ENCODE results near the gene DCDC2. TPM values are rescaled to one million over a fixed set of nuclear protein-coding genes. Genes with fewer than 3 reads are reported as not detected.
"Not testable (repeated sequence)": the region's sequence is repeated elsewhere in the genome, so short reads cannot be mapped to it uniquely, and the experiment has no call there.

Gene DCDC2
- total RNA-seq, 1 donor from 2014 or later, result 4.5 TPM

DNA sequence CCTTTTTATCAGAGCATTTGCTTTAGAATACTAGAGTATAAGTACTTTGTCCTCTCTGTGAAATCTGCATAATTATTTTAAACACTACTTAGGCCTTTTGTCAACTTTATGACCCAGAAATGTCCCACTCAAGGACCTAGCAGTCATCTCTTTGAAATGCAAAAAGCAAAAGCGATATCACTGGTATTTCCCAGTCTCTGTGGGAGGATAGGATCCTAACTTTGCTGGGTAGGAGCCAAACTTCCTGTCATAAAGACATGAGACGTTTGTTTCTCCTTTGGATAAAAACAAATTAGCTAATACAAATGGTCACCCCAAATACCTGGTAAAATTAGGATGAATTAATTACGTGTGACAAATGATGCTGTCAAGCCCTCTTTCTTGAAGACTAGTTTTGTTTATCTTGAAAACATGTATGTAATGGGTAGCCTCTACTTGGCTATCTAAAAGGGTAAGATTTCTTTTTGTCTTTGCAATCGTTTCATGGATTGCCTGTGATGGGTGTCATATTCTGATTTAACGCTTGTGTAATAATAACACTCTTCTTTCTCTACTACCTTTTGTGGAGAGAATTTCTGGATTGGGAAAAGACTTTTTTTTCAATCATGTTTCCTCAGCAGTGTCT is 36.2 kb downstream of the DCDC2 start:
- Mint-ChIP-seq H3K27ac (ENCODE audit: unreplicated experiment) (peak overlapping the region; percentile 71), H3K4me3 (ENCODE audit: unreplicated experiment) (no peak overlapping the region), H3K4me1 (ENCODE audit: low read depth, unreplicated experiment) (peaks cover 39% of the 10 kb centered on the region), H3K27me3 (ENCODE audit: low read depth, unreplicated experiment) (no peaks in the 10 kb centered on the region), H3K36me3 (ENCODE audit: low read depth, unreplicated experiment) (no peaks in the 10 kb centered on the region), H3K9me3 (ENCODE audit: unreplicated experiment) (peaks cover 3% of the 10 kb centered on the region)
- Histone ChIP-seq H4K20me1 (ENCODE audit: insufficient read depth, low read length) (no peaks in the 10 kb centered on the region), H3K36me3 (ENCODE audit: insufficient read depth, low read length) (no peaks in the 10 kb centered on the region), H3K27ac (ENCODE audit: low read depth, low read length) (no peak overlapping the region), H3K4me1 (ENCODE audit: insufficient read depth, low read length) (peaks cover 24% of the 10 kb centered on the region), H3K4me3 (ENCODE audit: insufficient read depth, low read depth, low read length) (no peak overlapping the region), H3K79me2 (ENCODE audit: insufficient read depth, low read length) (no peaks in the 10 kb centered on the region), H3K9me3 (ENCODE audit: insufficient read depth, low read depth, low read length) (no peaks in the 10 kb centered on the region), H2AFZ (ENCODE audit: low read depth, low read length) (no peak overlapping the region), H3K9ac (ENCODE audit: low read length) (no peak overlapping the region), H3K4me2 (ENCODE audit: low read length) (peak overlapping the region; percentile 4), H3K27me3 (ENCODE audit: insufficient read depth, low read length) (no peaks in the 10 kb centered on the region)
- FAIRE-seq, result no peak
- TF ChIP-seq, protein P1, sequence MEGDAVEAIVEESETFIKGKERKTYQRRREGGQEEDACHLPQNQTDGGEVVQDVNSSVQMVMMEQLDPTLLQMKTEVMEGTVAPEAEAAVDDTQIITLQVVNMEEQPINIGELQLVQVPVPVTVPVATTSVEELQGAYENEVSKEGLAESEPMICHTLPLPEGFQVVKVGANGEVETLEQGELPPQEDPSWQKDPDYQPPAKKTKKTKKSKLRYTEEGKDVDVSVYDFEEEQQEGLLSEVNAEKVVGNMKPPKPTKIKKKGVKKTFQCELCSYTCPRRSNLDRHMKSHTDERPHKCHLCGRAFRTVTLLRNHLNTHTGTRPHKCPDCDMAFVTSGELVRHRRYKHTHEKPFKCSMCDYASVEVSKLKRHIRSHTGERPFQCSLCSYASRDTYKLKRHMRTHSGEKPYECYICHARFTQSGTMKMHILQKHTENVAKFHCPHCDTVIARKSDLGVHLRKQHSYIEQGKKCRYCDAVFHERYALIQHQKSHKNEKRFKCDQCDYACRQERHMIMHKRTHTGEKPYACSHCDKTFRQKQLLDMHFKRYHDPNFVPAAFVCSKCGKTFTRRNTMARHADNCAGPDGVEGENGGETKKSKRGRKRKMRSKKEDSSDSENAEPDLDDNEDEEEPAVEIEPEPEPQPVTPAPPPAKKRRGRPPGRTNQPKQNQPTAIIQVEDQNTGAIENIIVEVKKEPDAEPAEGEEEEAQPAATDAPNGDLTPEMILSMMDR (IDR thresholded peaks at IDR 0.05; ENCODE audit: insufficient read depth, low read depth, low read length), result no peak
- TF ChIP-seq EZH2 (IDR thresholded peaks at IDR 0.05; ENCODE audit: insufficient read depth, low read length), result no peak
- DNase-seq (ENCODE audit: low read depth), result peak; percentile 63

DNA sequence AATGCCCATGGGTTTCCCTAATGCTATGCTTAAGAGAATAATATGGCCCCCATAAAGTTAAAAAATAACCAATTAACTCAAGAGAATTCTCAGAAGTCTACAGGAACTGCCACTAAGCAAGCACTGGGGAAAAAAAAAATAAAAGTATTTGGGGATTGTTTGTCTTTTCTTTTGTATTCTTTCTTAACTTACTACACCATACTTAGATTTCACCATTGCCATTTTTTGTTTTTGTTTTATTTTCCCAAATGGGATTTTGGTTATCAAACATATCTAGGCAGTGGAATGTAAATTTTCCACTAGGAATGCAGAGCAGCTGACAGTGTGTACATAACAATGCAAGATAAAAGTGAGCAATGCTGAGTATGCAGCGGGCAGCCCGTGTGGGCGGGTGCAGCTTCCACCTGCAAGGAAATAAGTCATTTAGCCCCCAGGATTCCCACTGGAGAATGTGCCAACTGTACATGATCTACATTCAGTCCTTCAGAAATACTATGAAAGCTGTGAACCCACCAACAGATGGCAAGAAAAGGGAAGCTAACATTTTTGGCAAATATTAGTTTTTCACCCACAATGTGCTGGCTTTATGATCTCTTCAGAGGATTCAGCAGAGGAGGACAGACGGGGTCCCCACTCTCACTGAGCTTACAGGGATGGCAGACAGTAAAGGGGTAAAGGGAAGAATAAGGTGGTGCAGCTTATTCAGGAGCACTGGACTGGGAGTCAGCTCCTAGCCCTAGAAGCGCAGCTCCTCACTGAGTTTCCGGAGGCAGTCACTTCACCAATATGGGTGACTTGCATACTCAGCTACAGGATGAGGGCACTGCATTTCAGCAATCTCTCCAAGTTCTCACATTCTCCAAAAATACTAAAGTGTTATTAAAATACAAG is 44.4 kb downstream of the DCDC2 start:
- H3K9me3 ChIP-seq (ENCODE audit: insufficient read depth, low read depth, low read length), result no peaks in the 10 kb centered on the region
- H3K36me3 ChIP-seq (ENCODE audit: insufficient read depth, low read length), result no peaks in the 10 kb centered on the region
- no peaks in the 10 kb centered on the region for H3K27me3 ChIP-seq (ENCODE audit: insufficient read depth, low read length)
- DNase-seq (ENCODE audit: low read depth), result peak; percentile 98
- H3K79me2 ChIP-seq (ENCODE audit: insufficient read depth, low read length), result no peaks in the 10 kb centered on the region
- peak overlapping the region; percentile 37 for H3K4me2 ChIP-seq (ENCODE audit: low read length)
- peak overlapping the region; percentile 16 for H3K9ac ChIP-seq (ENCODE audit: low read length)
- TF ChIP-seq EZH2 (IDR thresholded peaks at IDR 0.05; ENCODE audit: insufficient read depth, low read length), result no peak
- TF ChIP-seq, protein P1 (IDR thresholded peaks at IDR 0.05; ENCODE audit: insufficient read depth, low read depth, low read length), result no peak
- Mint-ChIP-seq H3K27ac (ENCODE audit: unreplicated experiment) (peak overlapping the region; percentile 99), H3K27me3 (ENCODE audit: low read depth, unreplicated experiment) (no peaks in the 10 kb centered on the region), H3K36me3 (ENCODE audit: low read depth, unreplicated experiment) (no peaks in the 10 kb centered on the region), H3K9me3 (ENCODE audit: unreplicated experiment) (peaks cover under 1% of the 10 kb centered on the region), H3K4me3 (ENCODE audit: unreplicated experiment) (peak overlapping the region; percentile 47), H3K4me1 (ENCODE audit: low read depth, unreplicated experiment) (peaks cover 30% of the 10 kb centered on the region)
- no peak overlapping the region for H2AFZ ChIP-seq (ENCODE audit: low read depth, low read length)
- H3K27ac ChIP-seq (ENCODE audit: low read depth, low read length), result peak overlapping the region; percentile 49
- no peak for FAIRE-seq
- no peak overlapping the region for H3K4me3 ChIP-seq (ENCODE audit: insufficient read depth, low read depth, low read length)
- H4K20me1 ChIP-seq (ENCODE audit: insufficient read depth, low read length), result no peaks in the 10 kb centered on the region
- peaks cover 11% of the 10 kb centered on the region for H3K4me1 ChIP-seq (ENCODE audit: insufficient read depth, low read length)

DNA sequence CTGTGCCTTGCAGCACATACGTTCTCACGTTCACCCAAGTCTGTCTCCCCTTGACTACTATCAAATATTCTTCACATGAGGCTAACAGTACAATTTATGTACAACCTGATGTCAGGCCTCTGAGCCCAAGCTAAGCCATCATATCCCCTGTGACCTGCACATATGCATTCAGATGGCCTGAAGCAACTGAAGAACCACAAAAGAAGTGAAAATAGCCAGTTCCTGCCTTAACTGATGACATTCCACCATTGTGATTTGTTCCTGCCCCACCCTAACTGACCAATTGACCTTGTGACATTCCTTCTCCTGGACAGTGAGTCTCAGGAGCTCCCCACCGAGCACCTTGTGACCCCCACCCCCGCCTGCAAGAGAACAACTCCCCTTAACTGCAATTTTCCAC is 46.1 kb downstream of the DCDC2 start:
- H3K9me3 ChIP-seq (ENCODE audit: insufficient read depth, low read depth, low read length); H3K36me3 Mint-ChIP-seq (ENCODE audit: low read depth, unreplicated experiment); H3K79me2 ChIP-seq (ENCODE audit: insufficient read depth, low read length); H3K27me3 Mint-ChIP-seq (ENCODE audit: low read depth, unreplicated experiment); H3K9ac ChIP-seq (ENCODE audit: low read length); H3K4me3 Mint-ChIP-seq (ENCODE audit: unreplicated experiment); H2AFZ ChIP-seq (ENCODE audit: low read depth, low read length); H3K4me2 ChIP-seq (ENCODE audit: low read length); H3K27ac ChIP-seq (ENCODE audit: low read depth, low read length); DNase-seq (ENCODE audit: low read depth); H3K9me3 Mint-ChIP-seq (ENCODE audit: unreplicated experiment); FAIRE-seq; H3K36me3 ChIP-seq (ENCODE audit: insufficient read depth, low read length); H4K20me1 ChIP-seq (ENCODE audit: insufficient read depth, low read length); H3K27me3 ChIP-seq (ENCODE audit: insufficient read depth, low read length); H3K4me3 ChIP-seq (ENCODE audit: insufficient read depth, low read depth, low read length): not testable (repeated sequence)
- H3K4me1 ChIP-seq (ENCODE audit: insufficient read depth, low read length), result peaks cover 11% of the 10 kb centered on the region
- Mint-ChIP-seq H3K4me1 (ENCODE audit: low read depth, unreplicated experiment) (peaks cover 36% of the 10 kb centered on the region), H3K27ac (ENCODE audit: unreplicated experiment) (peak overlapping the region; percentile 94)
